ENCODE results near the gene GPRC5C. TPM values are rescaled to one million over a fixed set of nuclear protein-coding genes. Genes with fewer than 3 reads are reported as not detected.

Gene GPRC5C
- total and polyA plus RNA-seq, 9 of the 15 experiments (the other 6 are each of a cell fraction or from before 2014, with no cell fraction given) = 0.28 to 9.0 (median 4.1) TPM

- no peaks in the 10 kb centered on the region for H3K9me1 ChIP-seq (ENCODE audit: control insufficient read depth, insufficient read depth, low read length)
- H3K27me3 ChIP-seq (ENCODE audit: control insufficient read depth in 2 of 2, insufficient read depth in 2 of 2, low read length in 2 of 2) = peaks cover 0 to 15% of the 10 kb centered on the region in 2 experiments; a peak in 1 of 5 replicates
- CTCF ChIA-PET (ENCODE audit: low intra/inter-chr PET ratio) = interaction anchor here (3.6 kb wide), 1 partner anchor 111 kb away, joined by 37 read pairs; no protein-coding TSS in a partner anchor
- no peak for FAIRE-seq
- no peaks in the 10 kb centered on the region for H3K36me3 ChIP-seq (ENCODE audit: control insufficient read depth, insufficient read depth, low read length)
- H4K20me1 ChIP-seq (replicated peaks; ENCODE audit: control insufficient read depth, insufficient read depth, low read length) = no peaks in the 10 kb centered on the region
- POLR2A ChIA-PET = no interaction called here
- in situ Hi-C loops (cut with MboI) = loop anchor here (5.0 kb wide), 1 partner anchor 114 kb away; no protein-coding TSS in a partner anchor
- peak in 1 of 4 experiments; percentile 1 for DNase-seq (ENCODE audit: extremely low read depth in 1 of 4, low spot score in 3 of 4)
- H2AFZ ChIP-seq (ENCODE audit: low read depth, low read length) = no peak overlapping the region
- intact Hi-C loops (cut with micrococcal nuclease) = loop anchor here (2.0 to 5.0 kb wide), 2 partner anchors 111 to 124 kb away; partner anchors contain the start of gene GPR142
- no peaks in the 10 kb centered on the region for H3K9me3 ChIP-seq (replicated peaks; ENCODE audit: control insufficient read depth, insufficient read depth, low read depth, low read length)
- no peaks in the 10 kb centered on the region for H3K79me2 ChIP-seq (ENCODE audit: control insufficient read depth, insufficient read depth, low read length)
- 1% methylated on average over 7 of the region's 7 CpGs for WGBS (ENCODE audit: insufficient coverage, low coverage, missing lambda C conversion rate)
- TF ChIP-seq PCBP2 (IDR thresholded peaks at IDR 0.05; ENCODE audit: low read depth, low read length, poor library complexity, severe bottlenecking) = no peak
- no peak for TF ChIP-seq SMC3 (conservative IDR thresholded peaks at IDR 0.05; ENCODE audit: insufficient read depth, low read depth, low read length)
- TF ChIP-seq HMBOX1 (IDR thresholded peaks at IDR 0.05) = peak; percentile 21; the same call in 1 of the 2 replicates
- TF ChIP-seq NR1H2 (CRISPR knock-in tag; IDR thresholded peaks at IDR 0.05) = no peak
- no peak overlapping the region for H3K27ac ChIP-seq (ENCODE audit: extremely low read depth, low read depth, low read length)
- no peak overlapping the region for H3K9ac ChIP-seq (ENCODE audit: insufficient read depth in 1 of 2, low read depth in 2 of 2, low read length in 2 of 2)
- no peaks in the 10 kb centered on the region for H3K4me1 ChIP-seq (replicated peaks in 1 of 2; ENCODE audit: control insufficient read depth in 2 of 2, insufficient read depth in 2 of 2, low read length in 2 of 2)
- H3K4me2 ChIP-seq (ENCODE audit: insufficient read depth, low read length) = no peak overlapping the region
- H3K4me3 ChIP-seq = no peak overlapping the region
- BruUV-seq (replicated peaks) = no TSS peak
- ATAC-seq = no peak
Measured at GRCh38 chr17:74491626-74492025, 59.7 kb downstream of the GPRC5C start.
